Thyroid gland (tissue), 4 donors: ENCODE data around the gene PAIP2. TPM values are rescaled to one million over a fixed set of nuclear protein-coding genes. Genes with fewer than 3 reads are reported as not detected.

Experiments
- DNase-seq, 2 donors: peaks; one replicate each; pipeline ENCODE4 v3.0.0-alpha.2; 2019
- H3K27ac ChIP-seq, 3 donors: fragments of 200-600 bp; sonication (generic); 1 replicate in 2 of 3; 2 replicates in 1 of 3; pipeline ENCODE4 v1.5.1; 2016 to 2019; ENCODE audit warnings: mild to moderate bottlenecking in 1 of 3, moderate library complexity in 1 of 3
- H3K27me3 ChIP-seq: fragments of 200-600 bp; sonication (generic); one replicate; pipeline ENCODE4 v1.5.1; 2019
- H3K36me3 ChIP-seq, 2 donors: fragments of 200-600 bp; sonication (generic); one replicate each; pipeline ENCODE4 v1.5.1; 2016 to 2019
- H3K4me1 ChIP-seq, 2 donors: fragments of 200-600 bp; sonication (generic); one replicate each; pipeline ENCODE4 v1.5.1; 2017 to 2019
- H3K4me3 ChIP-seq, 3 donors: fragments of 200-600 bp; sonication (generic); replicated peaks in 1 of 3; 1 replicate in 2 of 3; 2 replicates in 1 of 3; pipeline ENCODE4 v1.5.1; 2016; ENCODE audit warnings: mild to moderate bottlenecking in 1 of 3
- H3K9me3 ChIP-seq: fragments of 200-600 bp; sonication (generic); one replicate; pipeline ENCODE4 v1.5.1; 2017
- POLR2A ChIP-seq, 2 donors: fragments of 450-650 bp; IDR thresholded peaks; one replicate each; pipeline ENCODE4 v1.6.1; 2017; ENCODE audit warnings: antibody characterized with exemption in 2 of 2, mild to moderate bottlenecking in 2 of 2, moderate library complexity in 1 of 2
- WGBS, 2 donors: methylation state at CpG; one replicate each; pipeline ENCODE4 v1.1.5; 2017; 5-methylcytosine and 5-hydroxymethylcytosine counted together
- intact Hi-C: fragments of 100-400 bp; cut with DNase I; formaldehyde crosslinking; loops from one replicate; pipeline ENCODE4 v1.15.1; 2023
- total RNA-seq, 4 donors: library from RNA; depleted of rRNA; stranded (reverse); fragments of >200 nt; gene quantifications; one replicate each; pipeline ENCODE4 v1.2.3, GENCODE V29; 2016
- TF ChIP-seq, protein P1 (sequence below), 6 experiments: fragments of 200-600 bp in 3 of 6; fragments of 450-650 bp in 3 of 6; sonication (generic) in 3 of 6; IDR thresholded peaks; one replicate each; pipeline ENCODE4 v1.5.1; 2016 to 2019; ENCODE audit warnings: antibody characterized with exemption in 6 of 6, mild to moderate bottlenecking in 2 of 6, inconsistent platforms in 1 of 6, moderate library complexity in 1 of 6

Gene PAIP2
- total RNA-seq, 4 donors from 2014 or later: 92.7 to 136 (median 117) TPM

DNA sequence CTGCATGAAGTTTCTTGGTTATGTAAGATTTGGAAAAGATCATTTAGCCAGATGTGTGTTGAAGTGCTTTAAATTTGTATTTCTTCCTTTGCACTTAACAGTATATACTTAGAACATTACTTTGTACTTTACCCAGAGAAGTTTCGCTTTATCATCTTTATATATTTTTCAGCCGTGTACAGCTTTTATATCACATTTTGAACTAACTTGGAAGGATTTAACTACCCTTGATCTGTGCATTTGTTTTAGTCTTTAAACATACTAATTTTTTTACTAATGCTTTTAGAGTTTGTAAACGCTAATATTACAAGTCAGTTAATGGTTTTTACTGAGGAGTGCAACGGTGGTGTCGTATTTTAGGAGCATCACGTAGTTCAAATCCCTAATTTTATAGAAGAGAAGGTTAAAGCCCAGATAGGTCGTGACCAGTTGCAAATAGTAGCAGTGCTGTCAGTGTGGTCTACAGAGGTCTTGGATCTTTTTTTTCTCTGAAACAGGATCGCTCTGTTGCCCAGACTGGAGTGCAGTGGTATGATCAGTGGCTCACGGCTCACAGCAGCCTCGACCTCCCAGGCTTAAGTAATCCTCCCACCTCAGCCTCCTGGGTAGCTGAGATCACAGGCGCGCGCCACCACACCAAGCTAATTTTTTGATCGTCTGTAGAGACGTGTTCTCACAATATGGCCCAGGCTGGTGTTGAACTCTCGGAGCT is 46.2 kb upstream of the PAIP2 start:
- H3K9me3 ChIP-seq: no peaks in the 10 kb centered on the region
- 39 to 41% methylated on average over 16 of the region's 16 CpGs for WGBS, 2 donors
- peak overlapping the region; percentile 99 to 100 (median 100) for H3K27ac ChIP-seq
- H3K4me1 ChIP-seq: peaks cover 50% of the 10 kb centered on the region in 2 donors
- no peak for TF ChIP-seq POLR2A (IDR thresholded peaks at IDR 0.05)
- TF ChIP-seq, protein P1, sequence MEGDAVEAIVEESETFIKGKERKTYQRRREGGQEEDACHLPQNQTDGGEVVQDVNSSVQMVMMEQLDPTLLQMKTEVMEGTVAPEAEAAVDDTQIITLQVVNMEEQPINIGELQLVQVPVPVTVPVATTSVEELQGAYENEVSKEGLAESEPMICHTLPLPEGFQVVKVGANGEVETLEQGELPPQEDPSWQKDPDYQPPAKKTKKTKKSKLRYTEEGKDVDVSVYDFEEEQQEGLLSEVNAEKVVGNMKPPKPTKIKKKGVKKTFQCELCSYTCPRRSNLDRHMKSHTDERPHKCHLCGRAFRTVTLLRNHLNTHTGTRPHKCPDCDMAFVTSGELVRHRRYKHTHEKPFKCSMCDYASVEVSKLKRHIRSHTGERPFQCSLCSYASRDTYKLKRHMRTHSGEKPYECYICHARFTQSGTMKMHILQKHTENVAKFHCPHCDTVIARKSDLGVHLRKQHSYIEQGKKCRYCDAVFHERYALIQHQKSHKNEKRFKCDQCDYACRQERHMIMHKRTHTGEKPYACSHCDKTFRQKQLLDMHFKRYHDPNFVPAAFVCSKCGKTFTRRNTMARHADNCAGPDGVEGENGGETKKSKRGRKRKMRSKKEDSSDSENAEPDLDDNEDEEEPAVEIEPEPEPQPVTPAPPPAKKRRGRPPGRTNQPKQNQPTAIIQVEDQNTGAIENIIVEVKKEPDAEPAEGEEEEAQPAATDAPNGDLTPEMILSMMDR (IDR thresholded peaks at IDR 0.05): no peak
- DNase-seq: no peak
- H3K4me3 ChIP-seq: peak overlapping the region in 2 of 3 donors; percentile 65 to 94
- H3K27me3 ChIP-seq: no peaks in the 10 kb centered on the region
- H3K36me3 ChIP-seq: no peaks in the 10 kb centered on the region
- intact Hi-C loops: no loop called here

DNA sequence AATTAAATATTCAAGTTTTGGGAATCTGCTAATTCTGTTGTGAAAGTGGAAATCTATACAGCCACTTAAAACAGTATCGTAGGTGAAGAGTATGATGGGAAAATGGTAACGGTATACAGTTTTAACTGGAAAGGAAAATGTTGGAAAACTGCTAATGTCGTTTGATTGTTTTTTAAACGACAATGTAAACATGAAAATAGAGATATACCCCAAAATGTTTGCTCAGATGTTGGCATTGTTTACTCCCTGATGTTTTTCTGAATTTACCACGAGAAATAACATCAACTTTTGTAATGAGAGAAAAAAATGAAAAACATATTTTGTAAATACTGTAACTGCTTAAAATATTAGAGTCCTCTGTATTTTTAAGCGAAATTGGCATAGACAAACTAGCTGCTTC is 45.5 kb upstream of the PAIP2 start:
- no peaks in the 10 kb centered on the region for H3K36me3 ChIP-seq
- DNase-seq: no peak
- H3K9me3 ChIP-seq: no peaks in the 10 kb centered on the region
- no peak overlapping the region for H3K4me3 ChIP-seq
- peak overlapping the region; percentile 99 to 100 (median 100) for H3K27ac ChIP-seq
- TF ChIP-seq POLR2A (IDR thresholded peaks at IDR 0.05): no peak
- TF ChIP-seq, protein P1 (IDR thresholded peaks at IDR 0.05): no peak
- WGBS, 2 donors: 50 to 51% methylated on average over 6 of the region's 6 CpGs
- H3K27me3 ChIP-seq: no peaks in the 10 kb centered on the region
- intact Hi-C loops: no loop called here
- H3K4me1 ChIP-seq: peaks cover 57% of the 10 kb centered on the region in 2 donors

DNA sequence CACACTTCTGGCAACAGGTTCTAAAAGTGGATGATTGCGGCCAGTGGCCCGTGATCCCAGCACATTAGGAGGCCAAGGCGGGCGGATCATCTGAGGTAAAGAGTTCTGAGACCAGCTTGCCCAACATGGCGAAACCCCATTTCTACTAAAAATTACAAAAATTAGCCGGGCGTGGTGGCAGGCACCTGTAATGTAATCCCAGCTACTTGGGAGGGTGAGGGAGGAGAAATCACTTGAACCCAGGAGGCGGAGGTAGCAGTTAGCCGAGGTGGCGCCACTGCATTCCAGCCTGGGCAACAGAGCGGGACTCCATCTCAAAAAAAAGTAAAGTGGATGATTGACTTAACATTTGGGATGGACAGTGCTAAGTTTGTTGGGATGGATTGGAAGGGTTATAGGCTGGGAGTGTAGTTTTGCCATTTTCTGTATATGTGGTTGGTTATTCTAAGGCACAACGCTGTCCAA is 44.8 kb upstream of the PAIP2 start:
- Histone ChIP-seq H3K9me3 (no peaks in the 10 kb centered on the region), H3K4me1 (peaks cover 62% of the 10 kb centered on the region in 2 donors), H3K27me3 (no peaks in the 10 kb centered on the region), H3K27ac (peak overlapping the region; percentile 99 to 100 (median 100)), H3K4me3 (no peak overlapping the region), H3K36me3 (no peaks in the 10 kb centered on the region)
- TF ChIP-seq POLR2A (IDR thresholded peaks at IDR 0.05): no peak
- TF ChIP-seq, protein P1 (IDR thresholded peaks at IDR 0.05): no peak
- intact Hi-C loops: no loop called here
- WGBS, 2 donors: 40 to 43% methylated on average over 12 of the region's 12 CpGs
- DNase-seq: peak; percentile 64 to 69

DNA sequence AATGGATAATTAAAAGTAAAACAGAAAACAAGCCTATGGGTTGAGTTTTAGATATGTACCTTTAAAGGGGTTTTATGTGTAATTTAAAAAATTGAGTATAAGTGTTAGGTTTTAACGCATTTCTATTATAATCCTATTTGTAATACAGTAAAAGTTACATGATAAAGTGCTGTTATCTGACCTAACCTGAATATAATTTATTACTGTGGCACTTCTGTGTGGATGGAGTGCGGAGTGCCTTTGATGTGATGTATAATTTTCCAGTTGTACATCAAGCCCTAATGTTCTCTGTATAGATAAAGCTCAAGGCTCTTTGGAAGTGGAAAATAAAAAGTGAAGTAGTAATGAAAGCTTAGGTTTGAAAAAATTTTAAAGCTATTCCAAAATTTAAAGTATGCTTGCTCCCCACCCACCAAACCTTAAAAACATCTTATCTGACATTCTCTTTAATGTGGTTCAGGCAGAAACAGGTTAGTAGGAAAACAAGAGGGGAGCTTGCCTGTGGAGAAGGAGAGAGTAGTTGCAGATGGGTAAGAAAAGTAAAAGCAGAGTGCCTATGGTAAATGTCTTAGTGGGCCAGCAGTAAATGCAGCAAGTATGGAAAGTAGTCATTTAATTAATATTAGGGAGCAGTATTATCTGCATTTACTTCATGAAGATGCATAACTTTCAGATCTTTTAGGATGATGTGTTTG is 44.1 kb upstream of the PAIP2 start:
- Histone ChIP-seq H3K36me3 (no peaks in the 10 kb centered on the region), H3K9me3 (no peaks in the 10 kb centered on the region), H3K27me3 (no peaks in the 10 kb centered on the region), H3K4me1 (peaks cover 63 to 67% of the 10 kb centered on the region in 2 donors), H3K4me3 (no peak overlapping the region), H3K27ac (no peak overlapping the region)
- TF ChIP-seq, protein P1 (IDR thresholded peaks at IDR 0.05): no peak
- TF ChIP-seq POLR2A (IDR thresholded peaks at IDR 0.05): no peak
- no peak for DNase-seq
- intact Hi-C loops: no loop called here
- WGBS, 2 donors: 79 to 80% methylated on average over 2 of the region's 2 CpGs

DNA sequence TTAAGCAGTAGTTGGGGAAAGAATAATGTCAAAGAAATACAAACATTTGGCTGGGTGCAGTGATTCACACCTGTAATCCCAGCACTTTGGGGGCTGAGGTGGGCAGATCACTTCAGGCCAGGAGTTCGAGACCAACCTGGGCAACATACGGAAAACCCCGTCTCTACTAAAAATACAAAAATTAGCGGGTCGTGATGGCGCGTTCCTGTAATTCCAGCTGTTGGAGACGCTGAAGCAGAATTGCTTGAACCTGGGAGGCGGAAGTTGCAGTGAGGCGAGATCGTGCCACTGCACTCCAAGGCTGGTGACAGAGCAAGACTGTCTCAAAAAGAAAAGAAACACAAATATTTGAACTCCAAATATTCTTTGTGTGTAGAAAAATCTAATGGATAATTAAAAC is 43.4 kb upstream of the PAIP2 start:
- Histone ChIP-seq H3K27ac (no peak overlapping the region), H3K4me3 (no peak overlapping the region), H3K27me3 (no peaks in the 10 kb centered on the region), H3K9me3 (no peaks in the 10 kb centered on the region), H3K36me3 (no peaks in the 10 kb centered on the region), H3K4me1 (peaks cover 60 to 68% of the 10 kb centered on the region in 2 donors)
- TF ChIP-seq POLR2A (IDR thresholded peaks at IDR 0.05): no peak
- TF ChIP-seq, protein P1 (IDR thresholded peaks at IDR 0.05): no peak
- intact Hi-C loops: no loop called here
- no peak for DNase-seq
- WGBS, 2 donors: 55 to 63% methylated on average over 11 of the region's 11 CpGs
